Breast epithelium (tissue), 4 donors: ENCODE measurements around the gene ADARB2. TPM values are rescaled to one million over a fixed set of nuclear protein-coding genes. Genes with fewer than 3 reads are reported as not detected.

ENCODE experiments used
- DNase-seq, 2 donors: peaks; one replicate each; pipeline ENCODE4 v3.0.0-alpha.2; 2019; ENCODE audit warnings: low spot score in 2 of 2
- H3K27ac ChIP-seq, 2 donors: fragments of 200-600 bp; sonication (generic) in 1 of 2; one replicate each; pipeline ENCODE4 v1.5.1; 2016 to 2019; ENCODE audit warnings: mild to moderate bottlenecking in 1 of 2
- H3K27me3 ChIP-seq, 2 donors: fragments of 200-600 bp; sonication (generic) in 1 of 2; one replicate each; pipeline versions ENCODE4 v1.5.1 to v1.6.0; 2017 to 2019; ENCODE audit warnings: control low read depth in 1 of 2, mild to moderate bottlenecking in 1 of 2
- H3K36me3 ChIP-seq: fragments of 200-600 bp; one replicate; pipeline ENCODE4 v1.5.1; 2019
- H3K4me1 ChIP-seq, 2 donors: fragments of 200-600 bp; sonication (generic); one replicate each; pipeline ENCODE4 v1.5.1; 2016 to 2019; ENCODE audit warnings: control low read depth in 1 of 2
- H3K4me3 ChIP-seq, 3 donors: fragments of 200-600 bp; sonication (generic); 1 replicate in 2 of 3; 2 replicates in 1 of 3; pipeline ENCODE4 v1.5.1; 2016 to 2019; ENCODE audit warnings: mild to moderate bottlenecking in 3 of 3, moderate library complexity in 2 of 3
- H3K9me3 ChIP-seq, 2 donors: fragments of 200-600 bp; sonication (generic) in 1 of 2; one replicate each; pipeline ENCODE4 v1.5.1; 2016 to 2019; ENCODE audit warnings: control low read depth in 1 of 2
- POLR2A ChIP-seq: fragments of 450-650 bp; IDR thresholded peaks from one replicate; pipeline ENCODE4 v1.6.1; 2016; ENCODE audit warnings: antibody characterized with exemption, mild to moderate bottlenecking, moderate library complexity
- POLR2AphosphoS5 ChIP-seq, 3 donors: sonication (generic); formaldehyde crosslinking; IDR thresholded peaks; one replicate each; pipeline ENCODE4 v1.6.1; 2017; ENCODE audit warnings: antibody characterized with exemption in 3 of 3
- intact Hi-C: fragments of 100-400 bp; cut with DNase I; formaldehyde crosslinking; loops from one replicate; pipeline ENCODE4 v1.15.1; 2023; ENCODE audit warnings: low total_unique reads
- total RNA-seq, 3 donors: library from RNA; depleted of rRNA; stranded (reverse); fragments of >200 nt; gene quantifications; one replicate each; pipeline ENCODE4 v1.1.0, GENCODE V29; 2016
- TF ChIP-seq, protein P1 (sequence below), 3 donors: fragments of 450-650 bp; IDR thresholded peaks; one replicate each; pipeline ENCODE4 v1.5.1; 2016 to 2017; ENCODE audit warnings: antibody characterized with exemption in 3 of 3, mild to moderate bottlenecking in 3 of 3, moderate library complexity in 3 of 3

The ADARB2 gene
- total RNA-seq, 3 donors from 2014 or later, result 0.32 to 3.9 (median 2.0) TPM

GRCh38 chr10:1293157-1293556, 444.2 kb downstream of the ADARB2 start:
- Histone ChIP-seq H3K9me3 (no peaks in the 10 kb centered on the region), H3K36me3 (no peaks in the 10 kb centered on the region), H3K4me1 (no peaks in the 10 kb centered on the region), H3K4me3 (no peak overlapping the region), H3K27ac (no peak overlapping the region), H3K27me3 (peaks cover 0 to 11% of the 10 kb centered on the region in 2 donors)
- TF ChIP-seq POLR2A, result no peak
- TF ChIP-seq POLR2AphosphoS5 (IDR thresholded peaks at IDR 0.05), result no peak
- TF ChIP-seq, protein P1, sequence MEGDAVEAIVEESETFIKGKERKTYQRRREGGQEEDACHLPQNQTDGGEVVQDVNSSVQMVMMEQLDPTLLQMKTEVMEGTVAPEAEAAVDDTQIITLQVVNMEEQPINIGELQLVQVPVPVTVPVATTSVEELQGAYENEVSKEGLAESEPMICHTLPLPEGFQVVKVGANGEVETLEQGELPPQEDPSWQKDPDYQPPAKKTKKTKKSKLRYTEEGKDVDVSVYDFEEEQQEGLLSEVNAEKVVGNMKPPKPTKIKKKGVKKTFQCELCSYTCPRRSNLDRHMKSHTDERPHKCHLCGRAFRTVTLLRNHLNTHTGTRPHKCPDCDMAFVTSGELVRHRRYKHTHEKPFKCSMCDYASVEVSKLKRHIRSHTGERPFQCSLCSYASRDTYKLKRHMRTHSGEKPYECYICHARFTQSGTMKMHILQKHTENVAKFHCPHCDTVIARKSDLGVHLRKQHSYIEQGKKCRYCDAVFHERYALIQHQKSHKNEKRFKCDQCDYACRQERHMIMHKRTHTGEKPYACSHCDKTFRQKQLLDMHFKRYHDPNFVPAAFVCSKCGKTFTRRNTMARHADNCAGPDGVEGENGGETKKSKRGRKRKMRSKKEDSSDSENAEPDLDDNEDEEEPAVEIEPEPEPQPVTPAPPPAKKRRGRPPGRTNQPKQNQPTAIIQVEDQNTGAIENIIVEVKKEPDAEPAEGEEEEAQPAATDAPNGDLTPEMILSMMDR (IDR thresholded peaks at IDR 0.05), result no peak
- no peak for DNase-seq
- intact Hi-C loops, result loop anchor here (5.0 kb wide), 1 partner anchor 904 kb away; no protein-coding TSS in a partner anchor

GRCh38 chr10:1292611-1293031, 444.7 kb downstream of the ADARB2 start:
- Histone ChIP-seq H3K4me3 (no peak overlapping the region), H3K9me3 (no peaks in the 10 kb centered on the region), H3K27ac (no peak overlapping the region), H3K36me3 (no peaks in the 10 kb centered on the region), H3K27me3 (peaks cover 0 to 7% of the 10 kb centered on the region in 2 donors), H3K4me1 (no peaks in the 10 kb centered on the region)
- TF ChIP-seq, protein P1 (IDR thresholded peaks at IDR 0.05), result no peak
- no peak for TF ChIP-seq POLR2AphosphoS5 (IDR thresholded peaks at IDR 0.05)
- no peak for TF ChIP-seq POLR2A
- intact Hi-C loops, result loop anchor here (5.0 kb wide), 1 partner anchor 905 kb away; no protein-coding TSS in a partner anchor
- no peak for DNase-seq

- intact Hi-C loops, result loop anchor here (5.0 kb wide), 1 partner anchor 906 kb away; no protein-coding TSS in a partner anchor
- Histone ChIP-seq H3K9me3 (no peaks in the 10 kb centered on the region), H3K36me3 (no peaks in the 10 kb centered on the region), H3K4me3 (no peak overlapping the region), H3K4me1 (no peaks in the 10 kb centered on the region), H3K27ac (no peak overlapping the region), H3K27me3 (peaks cover 0 to 6% of the 10 kb centered on the region in 2 donors)
- TF ChIP-seq POLR2A, result no peak
- TF ChIP-seq, protein P1 (IDR thresholded peaks at IDR 0.05), result no peak
- no peak for TF ChIP-seq POLR2AphosphoS5 (IDR thresholded peaks at IDR 0.05)
- DNase-seq, result no peak
Observed at GRCh38 chr10:1291178-1292090, 445.9 kb downstream of the ADARB2 start.

DNA sequence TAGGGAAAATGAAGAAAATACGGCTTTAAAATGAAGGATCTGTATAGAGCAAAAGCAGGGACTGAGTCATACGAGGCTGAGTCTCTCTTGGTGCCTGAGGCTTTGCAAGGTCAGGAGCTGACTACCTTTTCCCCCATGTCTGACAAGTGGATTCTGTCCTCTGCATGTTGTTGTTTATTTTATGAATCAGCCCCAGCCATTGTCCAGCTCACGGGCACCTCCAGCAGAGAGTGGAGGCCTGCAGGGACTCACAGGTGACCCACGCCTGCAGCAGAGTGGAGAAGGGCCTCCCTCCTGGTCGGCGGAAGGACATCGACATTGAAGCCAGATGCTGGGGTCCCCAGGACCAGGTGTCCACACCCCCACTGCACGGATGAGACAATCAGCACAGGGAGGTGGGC, 447.3 kb downstream of the ADARB2 start:
- Histone ChIP-seq H3K9me3 (no peaks in the 10 kb centered on the region), H3K4me3 (no peak overlapping the region), H3K27me3 (peaks cover 0 to 7% of the 10 kb centered on the region in 2 donors), H3K4me1 (no peaks in the 10 kb centered on the region), H3K36me3 (no peaks in the 10 kb centered on the region), H3K27ac (no peak overlapping the region)
- TF ChIP-seq, protein P1 (IDR thresholded peaks at IDR 0.05), result no peak
- TF ChIP-seq POLR2AphosphoS5 (IDR thresholded peaks at IDR 0.05), result no peak
- TF ChIP-seq POLR2A, result no peak
- DNase-seq, result no peak
- intact Hi-C loops, result loop anchor here (5.0 kb wide), 1 partner anchor 907 kb away; no protein-coding TSS in a partner anchor

DNA sequence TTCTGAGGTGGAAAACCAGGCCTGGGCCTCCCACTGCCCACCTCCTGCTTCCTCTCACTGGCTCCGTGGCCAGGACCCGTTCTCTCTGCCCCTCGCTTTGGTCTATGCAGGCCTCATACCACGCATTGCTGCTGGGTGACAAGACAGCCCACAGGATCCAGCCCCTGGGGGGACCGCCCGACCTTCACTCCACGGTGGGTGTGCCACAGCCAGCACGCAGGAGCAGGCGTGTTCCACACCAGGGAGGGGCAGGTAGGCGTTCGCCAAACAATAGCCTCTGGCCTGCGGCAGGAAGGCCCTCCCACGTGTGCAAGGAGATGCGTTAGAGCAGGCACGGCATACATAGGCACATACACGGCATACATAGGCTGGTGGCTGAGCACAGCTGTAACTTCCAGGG, 447.7 kb downstream of the ADARB2 start:
- Histone ChIP-seq H3K27me3 (peaks cover 0 to 9% of the 10 kb centered on the region in 2 donors), H3K4me3 (no peak overlapping the region), H3K9me3 (no peaks in the 10 kb centered on the region), H3K4me1 (no peaks in the 10 kb centered on the region), H3K36me3 (no peaks in the 10 kb centered on the region), H3K27ac (peak overlapping the region in 1 of 2 donors; percentile 2)
- TF ChIP-seq POLR2A (no peak), POLR2AphosphoS5 (IDR thresholded peaks at IDR 0.05) (no peak)
- TF ChIP-seq, protein P1 (IDR thresholded peaks at IDR 0.05), result no peak
- intact Hi-C loops, result no loop called here
- no peak for DNase-seq
